RWPE1 (cell line): ENCODE data around the gene SF3B6.
"Not testable (repeated sequence)": the region's sequence is repeated elsewhere in the genome, so short reads cannot be mapped to it uniquely, and the experiment has no call there.

Source experiments
- CTCF ChIA-PET: fragments of 350-600 bp; sonication (Branson Sonifier 250); formaldehyde crosslinking; extraction: SDS; loops from one replicate; lab custom pipeline; 2021; lab: Yijun Ruan, JAX
- POLR2A ChIA-PET: fragments of 400-600 bp; formaldehyde crosslinking; extraction: SDS; loops from one replicate; lab custom pipeline; 2020; ENCODE audit warnings: antibody characterized with exemption; ENCODE audit not compliant: low non-redundant PET; lab: Yijun Ruan, JAX
- DNase-seq: peaks from one replicate; pipeline ENCODE4 v3.0.0; 2012; ENCODE audit warnings: low spot score
- H3K27ac ChIP-seq: fragments of 450-650 bp; 2 replicates; pipeline ENCODE4 v1.5.1; 2017
- CTCF ChIP-seq: fragments of 450-650 bp; conservative IDR thresholded peaks from 2 replicates; pipeline ENCODE4 v1.5.1; 2017; ENCODE audit warnings: low read depth, mild to moderate bottlenecking

SF3B6 gene

DNA sequence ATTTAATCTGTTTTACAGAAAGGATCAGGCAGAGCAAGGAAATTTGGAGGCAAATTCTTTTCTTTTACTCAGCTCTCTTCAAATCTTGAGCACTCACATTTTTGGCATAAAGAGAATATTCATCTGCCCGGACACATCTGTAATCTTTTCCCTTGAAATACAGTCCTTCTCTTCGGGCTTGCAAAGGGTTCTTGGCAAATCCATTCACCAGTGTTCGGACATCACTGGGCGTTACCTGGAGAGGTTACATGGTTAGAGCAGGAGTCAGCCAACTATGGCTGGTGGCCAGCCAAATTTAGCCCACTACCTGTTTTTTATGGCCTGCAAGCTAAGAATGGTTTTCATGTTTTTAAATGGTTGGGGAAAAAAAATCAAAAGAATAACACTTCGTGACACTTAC, 44.9 kb upstream of the SF3B6 start:
- POLR2A ChIA-PET: no interaction called here
- TF ChIP-seq CTCF: no peak
- no peak for DNase-seq
- no peak overlapping the region for H3K27ac ChIP-seq
- CTCF ChIA-PET: interaction anchor here (0.7 kb wide), 1 partner anchor 296 kb away, joined by 3 read pairs; no protein-coding TSS in a partner anchor

GRCh38 chr2:24117902-24118301, 41.8 kb upstream of the SF3B6 start:
- TF ChIP-seq CTCF: no peak
- no peak for DNase-seq
- ChIA-PET POLR2A (no interaction called here), CTCF (no interaction called here)
- H3K27ac ChIP-seq: no peak overlapping the region

- H3K27ac ChIP-seq: no peak overlapping the region
- no peak for DNase-seq
- no peak for TF ChIP-seq CTCF
- ChIA-PET CTCF (no interaction called here), POLR2A (no interaction called here)
Measured at GRCh38 chr2:24115057-24115456, 38.9 kb upstream of the SF3B6 start.

- no peak overlapping the region for H3K27ac ChIP-seq
- CTCF ChIA-PET: interaction anchor here (0.6 to 1.2 kb wide), 3 partner anchors 28 to 1111 kb away, joined by 3 to 6 read pairs (median 4); no protein-coding TSS in a partner anchor
- TF ChIP-seq CTCF: no peak
- POLR2A ChIA-PET: no interaction called here
- peak; percentile 42 for DNase-seq
Measured at GRCh38 chr2:24111407-24111901, 35.3 kb upstream of the SF3B6 start.

DNA sequence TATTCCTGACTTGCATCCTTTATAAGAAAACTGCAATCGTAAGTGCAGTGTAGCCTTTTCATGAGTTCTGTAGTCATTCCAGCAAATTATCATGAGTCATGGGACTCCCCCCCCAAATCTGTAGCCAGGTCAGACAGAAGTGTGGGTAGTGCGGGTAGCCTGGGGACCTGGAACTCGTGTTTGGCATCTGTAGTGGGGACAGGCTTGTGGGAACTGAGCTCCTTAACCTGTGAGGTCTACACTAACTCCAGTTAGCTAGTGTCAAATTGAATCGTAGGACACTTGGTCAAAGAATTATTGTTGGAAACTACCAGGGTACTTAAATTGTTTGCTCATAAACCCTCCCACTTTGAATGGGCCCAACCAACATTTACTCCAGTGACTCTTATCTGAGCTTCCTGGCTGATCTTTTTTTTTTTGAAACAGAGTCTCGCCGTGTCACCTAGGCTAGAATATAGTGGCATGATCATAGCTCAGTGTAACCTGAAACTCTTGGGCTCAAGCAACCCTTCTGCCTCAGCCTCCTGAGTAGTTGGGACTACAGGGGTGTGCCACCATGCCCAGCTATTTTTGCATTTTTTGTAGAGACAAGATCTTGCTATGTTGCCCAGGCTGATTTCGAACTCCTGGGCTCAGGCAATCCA, 34.7 kb upstream of the SF3B6 start:
- TF ChIP-seq CTCF: no peak
- CTCF ChIA-PET: interaction anchor here (0.8 to 1.2 kb wide), 2 partner anchors 27 to 1014 kb away, joined by 3 to 4 read pairs; no protein-coding TSS in a partner anchor
- no peak for DNase-seq
- H3K27ac ChIP-seq: no peak overlapping the region
- POLR2A ChIA-PET: no interaction called here

DNA sequence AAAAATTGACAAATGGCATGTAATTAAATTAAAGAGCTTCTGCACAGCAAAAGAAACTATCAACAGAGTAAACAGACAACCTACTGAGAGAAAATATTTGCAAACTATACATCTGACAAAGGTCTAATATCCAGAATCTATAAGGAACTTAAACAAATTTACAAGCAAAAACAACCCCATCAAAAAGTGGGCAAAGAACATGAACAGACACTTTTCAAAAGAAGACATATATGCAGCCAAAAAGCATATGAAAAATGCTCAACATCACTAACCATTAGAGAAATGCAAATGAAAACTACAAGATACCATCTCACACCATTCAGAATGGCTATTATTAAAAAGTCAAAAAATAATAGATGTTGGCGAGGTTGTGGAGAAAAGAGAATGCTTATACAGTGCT, 33.3 kb upstream of the SF3B6 start:
- DNase-seq, POLR2A ChIA-PET, CTCF ChIA-PET, H3K27ac ChIP-seq: not testable (repeated sequence)

DNA sequence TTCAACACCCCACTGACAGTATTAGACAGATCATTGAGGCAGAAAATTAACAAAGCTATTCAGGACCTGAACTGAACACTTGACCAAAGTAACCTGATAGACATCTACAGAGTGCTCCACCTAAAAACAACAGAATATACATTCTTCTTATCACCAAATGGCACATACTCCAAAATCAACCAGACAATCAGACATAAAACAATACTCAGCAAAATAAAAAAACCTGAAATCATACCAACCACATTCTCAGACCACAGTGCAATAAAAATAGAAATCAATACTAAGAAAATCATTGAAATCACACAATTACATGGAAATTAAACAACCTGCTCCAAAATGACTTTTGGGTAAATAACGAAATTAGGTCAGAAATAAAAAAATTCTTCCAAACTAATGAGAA, 31.2 kb upstream of the SF3B6 start:
- ChIA-PET POLR2A (no interaction called here), CTCF (interaction anchor here (0.5 kb wide), 1 partner anchor 32 kb away, joined by 3 read pairs; no protein-coding TSS in a partner anchor)
- no peak for TF ChIP-seq CTCF
- DNase-seq: no peak
- no peak overlapping the region for H3K27ac ChIP-seq
